GM19324 (cell line): ENCODE results near the gene SOD3.

Source experiments
- ATAC-seq: cut with Tn5 transposase; IDR thresholded peaks from one replicate; pipeline ENCODE4 v1.9.1; 2021; ENCODE audit warnings: mild to moderate bottlenecking, moderate library complexity; ENCODE audit not compliant: unreplicated experiment, low FRiP score

SOD3 gene

GRCh38 chr4:24774452-24774851 is 20.9 kb upstream of the SOD3 start:
- ATAC-seq: no peak

GRCh38 chr4:24775032-24775605 is 20.3 kb upstream of the SOD3 start:
- ATAC-seq: no peak

GRCh38 chr4:24775750-24776149 is 19.6 kb upstream of the SOD3 start:
- ATAC-seq: no peak

- no peak for ATAC-seq
Observed at GRCh38 chr4:24777536-24778463, 17.6 kb upstream of the SOD3 start.

- no peak for ATAC-seq
Observed at GRCh38 chr4:24778464-24779225, 16.7 kb upstream of the SOD3 start.

- no peak for ATAC-seq
Observed at GRCh38 chr4:24780936-24781495, 14.4 kb upstream of the SOD3 start.

- no peak for ATAC-seq
Observed at GRCh38 chr4:24781999-24782745, 13.2 kb upstream of the SOD3 start.

- ATAC-seq: no peak
Observed at GRCh38 chr4:24783506-24783905, 11.9 kb upstream of the SOD3 start.

GRCh38 chr4:24791043-24791442 is 4.3 kb upstream of the SOD3 start:
- no peak for ATAC-seq

GRCh38 chr4:24792552-24792951 is 2.8 kb upstream of the SOD3 start:
- no peak for ATAC-seq

- ATAC-seq: no peak
Observed at GRCh38 chr4:24793219-24794005, 2.0 kb upstream of the SOD3 start.

GRCh38 chr4:24794051-24794450 is 1.3 kb upstream of the SOD3 start:
- no peak for ATAC-seq

- no peak for ATAC-seq
Observed at GRCh38 chr4:24794480-24794879, 893 bp upstream of the SOD3 start.

GRCh38 chr4:24795666-24796381 is 451 bp downstream of the SOD3 start:
- ATAC-seq: no peak

- no peak for ATAC-seq
Observed at GRCh38 chr4:24796620-24797019, 1.2 kb downstream of the SOD3 start.

- no peak for ATAC-seq
Observed at GRCh38 chr4:24798036-24798610, 2.8 kb downstream of the SOD3 start.

- ATAC-seq: no peak
Observed at GRCh38 chr4:24799196-24799543, 3.8 kb downstream of the SOD3 start.

GRCh38 chr4:24799544-24800324 is 4.4 kb downstream of the SOD3 start:
- ATAC-seq: no peak
